ENCODE data around the gene KLHL34. TPM values are rescaled to one million over a fixed set of nuclear protein-coding genes. Genes with fewer than 3 reads are reported as not detected.

The KLHL34 gene
- total RNA-seq, 1 donor from 2014 or later = not detected

GRCh38 chrX:21620234-21620633 is 37.9 kb downstream of the KLHL34 start:
- H3K9ac ChIP-seq = no peak overlapping the region
- no peak overlapping the region for H3K27ac ChIP-seq
- no peaks in the 10 kb centered on the region for H3K27me3 ChIP-seq
- peaks cover 4% of the 10 kb centered on the region for H3K36me3 ChIP-seq
- H3K4me1 Mint-ChIP-seq = no peaks in the 10 kb centered on the region
- no peaks in the 10 kb centered on the region for H3K36me3 Mint-ChIP-seq
- H3K9me3 ChIP-seq (ENCODE audit: low read depth) = peaks cover 6% of the 10 kb centered on the region
- no peak overlapping the region for H3K4me2 ChIP-seq
- H3K79me2 ChIP-seq (ENCODE audit: low read depth) = no peaks in the 10 kb centered on the region
- DNase-seq (ENCODE audit: low spot score) = no peak
- H3K27ac Mint-ChIP-seq = no peak overlapping the region
- H2AFZ ChIP-seq (replicated peaks) = no peak overlapping the region
- no peaks in the 10 kb centered on the region for H3K27me3 Mint-ChIP-seq (ENCODE audit: insufficient read depth, low read depth)
- no peaks in the 10 kb centered on the region for H3K9me3 Mint-ChIP-seq
- H3F3A ChIP-seq (ENCODE audit: low read depth) = no peaks in the 10 kb centered on the region
- H3K4me1 ChIP-seq = no peaks in the 10 kb centered on the region
- TF ChIP-seq CTCF (IDR thresholded peaks at IDR 0.05) = no peak
- no peak for TF ChIP-seq EZH2phosphoT487 (IDR thresholded peaks at IDR 0.05)
- no peak for TF ChIP-seq EZH2 (IDR thresholded peaks at IDR 0.05)
- no peaks in the 10 kb centered on the region for H4K20me1 ChIP-seq (ENCODE audit: low read depth)
- H3K4me3 Mint-ChIP-seq = no peak overlapping the region
- H3K4me3 ChIP-seq = no peak overlapping the region

GRCh38 chrX:21616386-21616785 is 41.7 kb downstream of the KLHL34 start:
- Histone ChIP-seq H3K36me3 (no peaks in the 10 kb centered on the region), H3K4me2 (no peak overlapping the region), H3F3A (ENCODE audit: low read depth) (no peaks in the 10 kb centered on the region), H3K27ac (no peak overlapping the region), H3K27me3 (no peaks in the 10 kb centered on the region), H4K20me1 (ENCODE audit: low read depth) (no peaks in the 10 kb centered on the region), H2AFZ (replicated peaks) (no peak overlapping the region), H3K79me2 (ENCODE audit: low read depth) (no peaks in the 10 kb centered on the region), H3K9me3 (ENCODE audit: low read depth) (no peaks in the 10 kb centered on the region), H3K4me1 (no peaks in the 10 kb centered on the region), H3K4me3 (no peak overlapping the region), H3K9ac (no peak overlapping the region)
- DNase-seq (ENCODE audit: low spot score) = no peak
- Mint-ChIP-seq H3K36me3 (no peaks in the 10 kb centered on the region), H3K9me3 (no peaks in the 10 kb centered on the region), H3K4me3 (no peak overlapping the region), H3K27ac (no peak overlapping the region), H3K27me3 (ENCODE audit: insufficient read depth, low read depth) (no peaks in the 10 kb centered on the region), H3K4me1 (no peaks in the 10 kb centered on the region)
- TF ChIP-seq EZH2 (IDR thresholded peaks at IDR 0.05) = no peak
- no peak for TF ChIP-seq CTCF (IDR thresholded peaks at IDR 0.05)
- no peak for TF ChIP-seq EZH2phosphoT487 (IDR thresholded peaks at IDR 0.05)

GRCh38 chrX:21612154-21612553 is 46.0 kb downstream of the KLHL34 start:
- H3K36me3 Mint-ChIP-seq = peaks cover 2% of the 10 kb centered on the region
- Histone ChIP-seq H3K4me2 (no peak overlapping the region), H3K27ac (no peak overlapping the region), H3F3A (ENCODE audit: low read depth) (no peaks in the 10 kb centered on the region), H3K4me3 (no peak overlapping the region), H3K27me3 (no peaks in the 10 kb centered on the region), H3K4me1 (no peaks in the 10 kb centered on the region), H4K20me1 (ENCODE audit: low read depth) (no peaks in the 10 kb centered on the region), H3K9ac (no peak overlapping the region), H3K9me3 (ENCODE audit: low read depth) (peaks cover 5% of the 10 kb centered on the region), H3K36me3 (no peaks in the 10 kb centered on the region), H2AFZ (replicated peaks) (no peak overlapping the region), H3K79me2 (ENCODE audit: low read depth) (no peaks in the 10 kb centered on the region)
- H3K4me1 Mint-ChIP-seq = no peaks in the 10 kb centered on the region
- no peak overlapping the region for H3K4me3 Mint-ChIP-seq
- TF ChIP-seq CTCF (IDR thresholded peaks at IDR 0.05) = no peak
- TF ChIP-seq EZH2phosphoT487 (IDR thresholded peaks at IDR 0.05) = no peak
- TF ChIP-seq EZH2 (IDR thresholded peaks at IDR 0.05) = no peak
- H3K27ac Mint-ChIP-seq = no peak overlapping the region
- no peaks in the 10 kb centered on the region for H3K9me3 Mint-ChIP-seq
- no peak for DNase-seq (ENCODE audit: low spot score)
- no peaks in the 10 kb centered on the region for H3K27me3 Mint-ChIP-seq (ENCODE audit: insufficient read depth, low read depth)

All from neural progenitor cell (in vitro differentiated cells).